Right forelimb (tissue), 1 donor: ENCODE results near the gene CITED2.

Experiments used
- DNase-seq: peaks from one replicate; pipeline ENCODE4 v3.0.0-alpha.2; 2018

CITED2 gene

GRCh38 chr6:139381216-139381865 is 6.9 kb upstream of the CITED2 start:
- DNase-seq, result no peak

- DNase-seq, result no peak
Observed at GRCh38 chr6:139380611-139381010, 6.2 kb upstream of the CITED2 start.

DNA sequence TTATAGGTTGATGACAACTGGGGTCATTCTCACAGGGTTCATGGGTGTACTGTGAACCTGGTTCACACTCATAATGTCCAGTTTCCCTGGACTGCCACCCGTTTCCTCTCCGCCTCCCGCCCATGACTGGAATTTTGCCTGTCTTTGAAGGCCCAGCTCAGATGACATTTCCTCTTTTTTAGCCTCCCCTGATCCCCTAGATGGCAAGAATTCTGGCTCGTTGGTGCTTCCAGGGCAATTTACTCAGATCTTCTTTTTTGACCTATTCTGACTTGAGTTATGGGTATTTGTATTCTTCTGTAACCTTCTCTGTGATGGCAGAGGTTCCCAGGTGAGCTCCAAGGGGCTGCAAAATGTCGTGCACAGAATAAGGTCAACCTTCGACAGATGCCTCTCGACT is 5.7 kb upstream of the CITED2 start:
- no peak for DNase-seq

DNA sequence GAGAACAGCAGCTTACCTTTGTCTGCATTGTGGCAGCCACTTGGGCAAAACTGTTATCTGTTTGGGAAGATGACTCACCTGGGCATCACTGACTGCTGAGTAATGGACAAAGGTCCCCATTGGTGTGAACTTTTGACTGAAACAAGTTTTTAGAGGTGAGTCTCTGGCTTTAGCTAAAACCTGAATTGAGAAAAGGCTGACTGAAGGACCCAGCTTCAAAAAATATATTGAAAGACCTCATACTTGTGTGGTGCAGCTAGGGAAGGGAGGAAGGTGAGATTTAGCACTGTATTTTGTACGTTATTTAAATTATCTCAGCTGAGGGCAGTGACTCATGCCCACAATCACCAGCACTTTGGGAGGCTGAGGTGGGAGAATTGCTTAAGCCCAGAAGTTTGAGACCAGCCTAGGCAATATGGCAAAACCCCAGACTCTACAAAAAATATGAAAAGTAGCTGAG is 4.5 kb upstream of the CITED2 start:
- no peak for DNase-seq

DNA sequence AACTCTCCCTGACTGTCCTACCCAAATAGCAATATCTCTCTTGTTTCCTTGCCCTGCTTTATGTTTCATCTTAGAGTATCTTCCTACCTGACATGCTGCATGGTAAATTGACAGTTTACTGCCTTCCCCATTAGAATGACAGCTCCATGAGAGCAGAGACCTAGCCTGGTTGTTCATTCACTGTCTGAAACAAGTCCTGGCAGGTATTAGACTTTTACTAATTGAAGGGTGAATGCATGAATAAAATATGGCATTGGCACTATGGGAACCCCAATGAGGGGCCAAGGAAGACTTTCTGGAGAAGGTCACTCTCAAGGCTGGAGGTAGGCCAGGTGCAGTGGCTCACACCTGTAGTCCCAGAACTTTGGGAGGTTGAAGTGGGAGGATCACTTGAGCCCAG is 3.8 kb upstream of the CITED2 start:
- no peak for DNase-seq

- DNase-seq, result no peak
Observed at GRCh38 chr6:139376604-139377218, 2.3 kb upstream of the CITED2 start.

- DNase-seq, result peak; percentile 78
Observed at GRCh38 chr6:139376017-139376330, 1.5 kb upstream of the CITED2 start.

- peak; percentile 94 for DNase-seq
Observed at GRCh38 chr6:139375226-139376016, 973 bp upstream of the CITED2 start.

DNA sequence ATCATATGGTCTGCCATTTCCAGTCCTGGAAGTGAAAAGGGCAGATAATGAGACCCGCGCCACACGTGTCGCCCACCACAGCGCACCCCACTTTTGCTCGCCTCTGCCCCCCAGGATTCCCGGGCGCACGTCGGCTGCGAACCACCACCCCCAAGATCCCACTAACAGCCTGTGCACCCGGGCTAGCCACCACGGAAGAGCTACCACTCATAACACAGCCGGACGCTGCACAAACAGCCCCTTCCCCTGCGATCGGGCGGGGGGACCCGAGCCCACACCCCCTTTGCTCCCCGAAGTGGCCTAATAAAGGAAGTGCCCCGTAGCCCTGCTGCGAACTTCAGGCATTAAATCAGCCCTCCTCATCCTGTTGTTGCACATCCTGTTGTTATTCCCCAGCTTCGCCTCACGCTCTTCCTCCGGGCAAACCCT is 506 bp downstream of the CITED2 start:
- DNase-seq, result no peak

- peak; percentile 83 for DNase-seq
Observed at GRCh38 chr6:139373154-139373927, 1.1 kb downstream of the CITED2 start.

GRCh38 chr6:139372326-139373153 is 1.9 kb downstream of the CITED2 start:
- DNase-seq, result no peak

- DNase-seq, result no peak
Observed at GRCh38 chr6:139371421-139372203, 2.8 kb downstream of the CITED2 start.

GRCh38 chr6:139370999-139371345 is 3.5 kb downstream of the CITED2 start:
- no peak for DNase-seq

- no peak for DNase-seq
Observed at GRCh38 chr6:139370283-139370998, 4.0 kb downstream of the CITED2 start.

DNA sequence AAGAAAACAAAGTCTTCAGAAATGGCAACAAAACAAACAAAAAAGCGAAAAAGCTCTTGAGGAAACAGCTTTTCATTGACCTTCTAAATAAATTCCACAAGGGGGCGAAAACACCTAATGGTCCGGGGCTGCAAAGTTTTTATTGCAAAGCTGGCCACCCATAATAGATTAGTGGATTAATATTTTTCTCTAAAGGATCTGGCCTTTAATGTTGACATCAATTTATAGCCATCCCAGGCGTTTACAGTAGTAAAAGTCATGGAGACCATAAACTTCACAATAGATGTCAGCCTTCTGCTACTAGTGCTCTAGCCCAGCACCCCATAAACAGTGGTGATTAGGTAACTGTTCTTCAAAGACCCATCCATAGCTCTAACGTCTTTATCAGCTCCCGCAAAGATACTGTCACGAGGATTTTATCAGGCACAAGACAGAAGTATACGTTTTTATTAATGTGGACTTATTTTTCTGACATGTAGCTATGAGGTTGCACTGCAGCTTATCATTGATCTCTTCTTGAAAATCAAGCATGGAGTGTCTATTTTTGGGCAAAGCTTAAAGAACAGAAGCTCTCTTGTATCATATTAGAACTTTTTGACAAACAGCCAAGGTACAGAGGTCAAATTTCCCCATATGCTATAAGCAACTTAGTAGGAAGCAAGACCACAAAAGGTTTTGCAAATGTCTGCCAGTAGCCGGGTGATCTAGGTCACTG is 4.7 kb downstream of the CITED2 start:
- no peak for DNase-seq

GRCh38 chr6:139369068-139369467 is 5.4 kb downstream of the CITED2 start:
- DNase-seq, result no peak

DNA sequence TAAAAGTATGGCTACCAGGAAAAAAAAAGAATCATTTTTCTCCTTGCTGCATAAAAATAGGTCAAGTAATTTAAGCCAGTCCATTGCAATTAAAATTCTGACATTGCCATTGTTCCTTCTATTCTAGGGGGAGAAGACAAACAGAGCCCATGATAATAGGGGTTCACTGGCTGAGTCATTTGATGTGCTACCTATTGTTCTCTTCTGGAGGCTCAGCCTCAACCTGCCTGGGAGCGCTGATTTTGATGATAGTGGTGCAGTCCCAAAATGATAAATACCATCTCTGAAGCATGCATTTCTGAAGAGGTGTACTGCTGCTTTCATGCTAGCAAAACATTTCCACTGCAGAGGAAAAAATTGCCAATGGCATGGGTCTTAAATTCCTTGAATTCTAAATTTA is 5.8 kb downstream of the CITED2 start:
- no peak for DNase-seq

DNA sequence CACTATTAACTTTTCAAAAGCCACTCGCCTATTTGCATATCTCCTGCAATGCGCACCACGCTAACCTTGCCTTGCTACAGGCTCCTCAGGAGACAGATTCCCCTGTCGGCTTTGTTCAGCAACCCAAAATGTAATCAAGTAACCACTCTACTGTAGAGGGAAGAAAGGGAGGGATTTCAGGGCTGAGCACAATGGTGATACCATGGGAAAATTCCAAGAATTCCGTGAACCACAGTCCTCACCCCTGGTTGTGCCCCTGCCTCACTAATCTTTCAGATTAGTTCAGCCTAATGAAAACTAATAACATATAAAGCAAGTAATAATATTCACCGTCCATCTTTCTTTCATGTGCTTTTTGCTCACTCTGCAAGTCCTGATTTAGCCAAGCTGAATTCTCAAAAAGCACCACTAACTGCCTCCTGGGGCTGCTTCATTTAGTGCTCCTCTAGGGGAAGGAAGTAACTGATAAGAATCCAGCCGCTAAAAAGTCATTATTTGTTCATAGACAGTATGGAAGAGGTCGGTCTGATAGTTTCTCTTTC is 6.6 kb downstream of the CITED2 start:
- DNase-seq, result no peak

GRCh38 chr6:139364982-139365379 is 9.5 kb downstream of the CITED2 start:
- DNase-seq, result no peak
